GM19351 (cell line): ENCODE data around the gene FBXO41.

Source experiments
- ATAC-seq: cut with Tn5 transposase; IDR thresholded peaks from one replicate; pipeline ENCODE4 v1.9.1; 2021; ENCODE audit warnings: mild to moderate bottlenecking, moderate library complexity; ENCODE audit not compliant: unreplicated experiment

Gene FBXO41

GRCh38 chr2:73217826-73218225, 66.5 kb downstream of the FBXO41 start:
- ATAC-seq = no peak

- ATAC-seq = no peak
Observed at GRCh38 chr2:73217160-73217559, 67.1 kb downstream of the FBXO41 start.

- no peak for ATAC-seq
Observed at GRCh38 chr2:73215254-73215653, 69.0 kb downstream of the FBXO41 start.

GRCh38 chr2:73214120-73215035, 69.9 kb downstream of the FBXO41 start, which contains the start of gene SMYD5:
Gene SMYD5 (plus strand): TSS chr2:73214245. CDS start chr2:73214267, 22 bp downstream.
- ATAC-seq = peak; percentile 85

- ATAC-seq = peak; percentile 78
Observed at GRCh38 chr2:73212448-73213176, 71.7 kb downstream of the FBXO41 start.

- no peak for ATAC-seq
Observed at GRCh38 chr2:73212098-73212447, 72.2 kb downstream of the FBXO41 start.

- ATAC-seq = no peak
Observed at GRCh38 chr2:73210696-73211095, 73.6 kb downstream of the FBXO41 start.

- no peak for ATAC-seq
Observed at GRCh38 chr2:73210019-73210418, 74.3 kb downstream of the FBXO41 start.

GRCh38 chr2:73208258-73208657, 76.0 kb downstream of the FBXO41 start:
- no peak for ATAC-seq

GRCh38 chr2:73205611-73206010, 78.7 kb downstream of the FBXO41 start:
- no peak for ATAC-seq
